ENCODE measurements around the gene CNIH1. TPM values are rescaled to one million over a fixed set of nuclear protein-coding genes. Genes with fewer than 3 reads are reported as not detected.
"Not testable (repeated sequence)": the region's sequence is repeated elsewhere in the genome, so short reads cannot be mapped to it uniquely, and the experiment has no call there.

Gene CNIH1
- total RNA-seq, 4 donors from 2014 or later = 95.1 to 204 (median 164) TPM

- H3K36me3 ChIP-seq = no peaks in the 10 kb centered on the region
- peaks cover 14 to 20% (median 16%) of the 10 kb centered on the region in 3 donors for H3K4me1 ChIP-seq
- intact Hi-C loops (cut with DNase I) = no loop called here
- no peaks in the 10 kb centered on the region for H3K9me3 ChIP-seq
- 0% methylated on average over 12 to 43 of the region's 76 CpGs for WGBS, 2 donors
- DNase-seq = peak; percentile 92
- peak within 1 kb of the TSS; percentile 29 to 78 (median 60) for H3K27ac ChIP-seq
- H3K4me3 ChIP-seq = peak within 1 kb of the TSS; percentile 51 to 78 (median 66)
- TF ChIP-seq CTCF (IDR thresholded peaks at IDR 0.05) (peak in 5 of 6 experiments; percentile 37 to 68 (median 51)), POLR2A (IDR thresholded peaks at IDR 0.05) (peak in 3 of 4 donors; percentile 72 to 94 (median 81))
- H3K27me3 ChIP-seq = peaks cover 0 to 5% (median 0%) of the 10 kb centered on the region in 4 donors
Observed at GRCh38 chr14:54396493-54397335, 44.5 kb downstream of the CNIH1 start, which contains the start of gene CDKN3. CDKN3 (plus strand) TSS chr14:54397007; CDS start chr14:54397069, 62 bp downstream.

- intact Hi-C loops (cut with DNase I) = no loop called here
- TF ChIP-seq POLR2A (IDR thresholded peaks at IDR 0.05) = no peak
- no peak for TF ChIP-seq CTCF (IDR thresholded peaks at IDR 0.05)
- 55 to 64% methylated on average over 9 of the region's 9 CpGs for WGBS, 2 donors
- Histone ChIP-seq H3K4me1 (peaks cover 14 to 20% (median 16%) of the 10 kb centered on the region in 3 donors), H3K9me3 (no peaks in the 10 kb centered on the region), H3K36me3 (no peaks in the 10 kb centered on the region), H3K27ac (peak overlapping the region in 2 of 4 donors; percentile 57 to 73), H3K4me3 (peak overlapping the region; percentile 51 to 78 (median 66)), H3K27me3 (peaks cover 0 to 11% (median 0%) of the 10 kb centered on the region in 4 donors)
- no peak for DNase-seq
Observed at GRCh38 chr14:54396183-54396492, 45.0 kb downstream of the CNIH1 start.

GRCh38 chr14:54395716-54396115, 45.5 kb downstream of the CNIH1 start:
- no peaks in the 10 kb centered on the region for H3K9me3 ChIP-seq
- no peak overlapping the region for H3K27ac ChIP-seq
- DNase-seq = no peak
- H3K4me1 ChIP-seq = peaks cover 14 to 20% (median 16%) of the 10 kb centered on the region in 3 donors
- no peak for TF ChIP-seq CTCF (IDR thresholded peaks at IDR 0.05)
- no peak for TF ChIP-seq POLR2A (IDR thresholded peaks at IDR 0.05)
- WGBS, 2 donors = 88 to 97% methylated on average over 2 of the region's 2 CpGs
- no peaks in the 10 kb centered on the region for H3K36me3 ChIP-seq
- no peak overlapping the region for H3K4me3 ChIP-seq
- peaks cover 0 to 15% (median 0%) of the 10 kb centered on the region in 4 donors for H3K27me3 ChIP-seq
- intact Hi-C loops (cut with DNase I) = no loop called here

- no peaks in the 10 kb centered on the region for H3K9me3 ChIP-seq
- WGBS, 2 donors = 59 to 71% methylated on average over 4 of the region's 4 CpGs
- DNase-seq = no peak
- intact Hi-C loops (cut with DNase I) = no loop called here
- TF ChIP-seq POLR2A (IDR thresholded peaks at IDR 0.05) (no peak), CTCF (IDR thresholded peaks at IDR 0.05) (no peak)
- H3K36me3 ChIP-seq = no peaks in the 10 kb centered on the region
- no peak overlapping the region for H3K27ac ChIP-seq
- peaks cover 0 to 15% (median 0%) of the 10 kb centered on the region in 4 donors for H3K27me3 ChIP-seq
- no peak overlapping the region for H3K4me3 ChIP-seq
- H3K4me1 ChIP-seq = peaks cover 14 to 20% (median 16%) of the 10 kb centered on the region in 3 donors
Observed at GRCh38 chr14:54395284-54395683, 45.9 kb downstream of the CNIH1 start.

GRCh38 chr14:54394596-54394995, 46.6 kb downstream of the CNIH1 start:
- DNase-seq = no peak

GRCh38 chr14:54392986-54393884, 47.9 kb downstream of the CNIH1 start:
- H3K36me3 ChIP-seq; H3K27ac ChIP-seq; H3K9me3 ChIP-seq; intact Hi-C loops (cut with DNase I); DNase-seq; H3K4me3 ChIP-seq: not testable (repeated sequence)
- 96 to 98% methylated on average over 6 to 8 of the region's 68 CpGs for WGBS, 2 donors
- Histone ChIP-seq H3K27me3 (peaks cover 0 to 26% (median 0%) of the 10 kb centered on the region in 4 donors), H3K4me1 (peaks cover 11 to 18% (median 14%) of the 10 kb centered on the region in 3 donors)

More at GRCh38 chr14:54394596-54394995, 46.6 kb downstream of the CNIH1 start:
- Histone ChIP-seq H3K9me3 (no peaks in the 10 kb centered on the region), H3K27ac (no peak overlapping the region), H3K4me1 (peaks cover 14 to 20% (median 16%) of the 10 kb centered on the region in 3 donors), H3K27me3 (peaks cover 0 to 15% (median 0%) of the 10 kb centered on the region in 4 donors), H3K4me3 (no peak overlapping the region), H3K36me3 (no peaks in the 10 kb centered on the region)
- intact Hi-C loops (cut with DNase I) = no loop called here
- 93 to 95% methylated on average over 7 to 23 of the region's 27 CpGs for WGBS, 2 donors
- TF ChIP-seq CTCF (IDR thresholded peaks at IDR 0.05) = no peak
- TF ChIP-seq POLR2A (IDR thresholded peaks at IDR 0.05) = no peak
